Myocyte (in vitro differentiated cells): ENCODE measurements around the gene DOLPP1. TPM values are rescaled to one million over a fixed set of nuclear protein-coding genes. Genes with fewer than 3 reads are reported as not detected.
A peak's percentile ranks its signal among the peaks of the same experiment; 100 is the strongest.

Source experiments
- DNase-seq: peaks from one replicate; pipeline ENCODE4 v3.0.0-alpha.2; 2012; ENCODE audit warnings: low read depth
- total RNA-seq: library from RNA; depleted of rRNA; stranded (reverse); fragments of >200 nt; gene quantifications from 2 replicates; pipeline ENCODE4 v1.2.3, GENCODE V29; 2014

The DOLPP1 gene
- total RNA-seq, 1 donor from 2014 or later: 11.6 TPM

- no peak for DNase-seq
Measured at GRCh38 chr9:129063061-129063460, 17.9 kb upstream of the DOLPP1 start.

- DNase-seq: no peak
Measured at GRCh38 chr9:129064499-129064908, 16.4 kb upstream of the DOLPP1 start.

- no peak for DNase-seq
Measured at GRCh38 chr9:129068110-129068509, 12.8 kb upstream of the DOLPP1 start.

- peak; percentile 94 for DNase-seq
Measured at GRCh38 chr9:129068990-129069861, 11.7 kb upstream of the DOLPP1 start.

- no peak for DNase-seq
Measured at GRCh38 chr9:129069862-129070641, 10.9 kb upstream of the DOLPP1 start.

- DNase-seq: no peak
Measured at GRCh38 chr9:129070696-129071525, 10.0 kb upstream of the DOLPP1 start.

- DNase-seq: no peak
Measured at GRCh38 chr9:129071526-129072126, 9.3 kb upstream of the DOLPP1 start.

- DNase-seq: no peak
Measured at GRCh38 chr9:129072171-129072570, 8.7 kb upstream of the DOLPP1 start.

GRCh38 chr9:129073404-129073803, 7.5 kb upstream of the DOLPP1 start:
- no peak for DNase-seq

- no peak for DNase-seq
Measured at GRCh38 chr9:129074106-129074505, 6.8 kb upstream of the DOLPP1 start.

- no peak for DNase-seq
Measured at GRCh38 chr9:129075996-129076639, 4.8 kb upstream of the DOLPP1 start.

GRCh38 chr9:129076640-129077037, 4.3 kb upstream of the DOLPP1 start:
- no peak for DNase-seq

GRCh38 chr9:129077236-129077635, 3.7 kb upstream of the DOLPP1 start:
- no peak for DNase-seq

GRCh38 chr9:129078691-129079503, 2.0 kb upstream of the DOLPP1 start:
- no peak for DNase-seq

GRCh38 chr9:129079829-129080228, 1.1 kb upstream of the DOLPP1 start:
- no peak for DNase-seq

- DNase-seq: no peak
Measured at GRCh38 chr9:129080298-129080600, 662 bp upstream of the DOLPP1 start.

- DNase-seq: no peak
Measured at GRCh38 chr9:129081388-129081904, 535 bp downstream of the DOLPP1 start.

- DNase-seq: no peak
Measured at GRCh38 chr9:129084087-129084486, 3.2 kb downstream of the DOLPP1 start.

- no peak for DNase-seq
Measured at GRCh38 chr9:129089246-129089645, 8.3 kb downstream of the DOLPP1 start.
